ENCODE measurements around the gene EPM2AIP1.
"Not testable (repeated sequence)": the region's sequence is repeated elsewhere in the genome, so short reads cannot be mapped to it uniquely, and the experiment has no call there.

Gene EPM2AIP1

DNA sequence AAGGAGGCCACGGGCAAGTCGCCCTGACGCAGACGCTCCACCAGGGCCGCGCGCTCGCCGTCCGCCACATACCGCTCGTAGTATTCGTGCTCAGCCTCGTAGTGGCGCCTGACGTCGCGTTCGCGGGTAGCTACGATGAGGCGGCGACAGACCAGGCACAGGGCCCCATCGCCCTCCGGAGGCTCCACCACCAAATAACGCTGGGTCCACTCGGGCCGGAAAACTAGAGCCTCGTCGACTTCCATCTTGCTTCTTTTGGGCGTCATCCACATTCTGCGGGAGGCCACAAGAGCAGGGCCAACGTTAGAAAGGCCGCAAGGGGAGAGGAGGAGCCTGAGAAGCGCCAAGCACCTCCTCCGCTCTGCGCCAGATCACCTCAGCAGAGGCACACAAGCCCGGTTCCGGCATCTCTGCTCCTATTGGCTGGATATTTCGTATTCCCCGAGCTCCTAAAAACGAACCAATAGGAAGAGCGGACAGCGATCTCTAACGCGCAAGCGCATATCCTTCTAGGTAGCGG, at the start of gene EPM2AIP1:
TSS of gene EPM2AIP1 (minus strand) at position 326 of the 520 bp plus-strand sequence. CDS start at position 272, 54 bp downstream.
- DNase-seq = peak; percentile 100

DNA sequence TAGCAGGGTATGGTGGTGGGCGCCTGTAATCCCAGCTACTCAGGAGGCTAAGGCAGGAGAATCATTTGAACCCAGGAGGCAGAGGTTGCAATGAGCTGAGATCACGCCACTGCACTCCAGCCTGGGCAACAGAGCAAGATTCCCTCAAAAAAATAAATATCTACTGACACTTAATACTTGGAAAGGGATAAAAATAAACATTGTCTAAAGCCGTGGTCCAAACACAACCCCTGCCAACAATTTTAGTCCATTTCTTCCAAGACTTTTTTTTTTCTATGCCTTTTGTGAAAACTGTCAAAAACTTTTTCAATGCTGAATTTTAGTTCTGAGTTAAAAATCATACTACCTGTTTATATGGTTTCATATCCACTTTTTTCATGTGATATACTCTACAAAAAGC, 49.8 kb upstream of the EPM2AIP1 start:
- DNase-seq = not testable (repeated sequence)

DNA sequence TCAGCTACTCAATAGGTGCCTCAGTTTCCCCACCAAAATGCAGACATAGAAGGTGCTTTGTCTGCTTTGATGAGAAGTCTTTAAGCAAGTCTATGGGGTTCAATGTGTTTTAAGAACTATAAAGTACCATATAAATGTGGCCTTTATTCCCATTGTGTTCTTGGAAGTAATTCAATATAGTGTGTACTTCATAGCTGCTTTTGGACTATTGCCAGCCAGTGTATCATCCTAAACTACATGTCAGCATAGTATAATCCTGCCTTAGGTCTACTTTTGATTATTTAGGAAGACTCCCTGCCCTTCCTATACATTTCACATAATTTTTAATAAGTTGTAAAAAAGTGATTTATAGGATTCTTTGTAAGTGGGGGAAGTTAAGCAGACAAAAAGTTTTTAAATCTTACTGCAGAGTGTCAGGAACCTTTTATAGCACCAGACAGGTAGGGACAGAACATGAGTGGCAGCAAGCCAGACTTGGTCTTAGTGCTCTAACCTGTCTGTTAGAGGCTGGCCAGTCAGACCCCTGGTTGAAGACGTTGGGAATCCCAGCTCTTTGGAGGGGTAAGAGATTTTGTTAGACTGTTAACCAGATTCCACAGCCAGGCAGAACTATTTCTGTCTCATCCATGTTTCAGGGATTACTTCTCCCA, 48.7 kb upstream of the EPM2AIP1 start:
- no peak for DNase-seq

DNA sequence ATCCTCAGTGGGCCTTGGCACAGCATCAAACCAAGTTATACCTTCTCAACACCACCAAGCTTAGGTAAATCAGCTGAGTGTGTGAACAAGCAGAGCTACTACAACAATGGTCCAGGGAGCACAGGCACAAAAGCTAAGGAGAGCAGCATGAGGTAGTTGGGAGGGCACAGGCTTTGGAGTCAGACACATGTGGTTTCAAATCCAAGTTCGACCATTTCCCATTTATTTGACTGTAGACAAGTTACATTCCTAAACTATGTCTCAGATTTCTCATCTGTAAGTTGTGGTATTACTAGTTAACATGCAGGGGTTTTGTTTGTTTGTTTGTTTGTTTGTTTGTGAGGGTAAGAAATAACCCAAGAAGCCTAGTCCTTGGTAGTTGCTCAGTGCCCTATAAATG, 47.3 kb upstream of the EPM2AIP1 start:
- no peak for DNase-seq

DNA sequence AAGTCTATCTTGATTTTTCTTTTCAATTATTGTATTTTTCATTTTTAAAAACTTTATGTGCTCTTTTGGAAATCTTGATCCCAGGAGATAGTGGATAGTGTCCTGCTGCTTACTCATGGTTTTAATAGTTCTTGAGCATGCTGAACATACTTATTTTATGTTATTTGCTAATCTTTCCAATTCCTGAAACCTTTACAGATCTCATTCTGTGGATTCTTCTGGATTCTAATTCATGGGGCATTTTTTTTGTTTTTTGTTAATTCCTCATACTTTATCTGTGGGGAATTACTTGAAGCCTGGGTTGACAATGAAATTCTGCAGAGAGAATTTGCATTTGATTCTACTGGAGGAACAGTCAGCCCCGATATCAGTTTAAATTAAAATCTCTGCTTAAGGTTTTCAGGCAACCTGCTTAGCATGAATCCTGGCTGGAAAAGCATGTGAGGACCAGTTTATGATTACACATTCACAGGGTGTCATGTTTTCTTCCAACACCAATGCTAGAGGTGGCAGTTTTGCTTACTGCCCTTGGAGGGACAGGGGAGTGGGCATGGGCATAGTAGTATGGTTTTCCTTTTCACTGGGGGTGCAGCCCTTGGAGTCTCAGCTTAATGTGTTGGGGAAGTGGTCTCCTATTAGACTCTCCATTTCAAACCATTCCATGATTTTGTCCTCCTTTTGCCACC, 46.4 kb upstream of the EPM2AIP1 start:
- no peak for DNase-seq

DNA sequence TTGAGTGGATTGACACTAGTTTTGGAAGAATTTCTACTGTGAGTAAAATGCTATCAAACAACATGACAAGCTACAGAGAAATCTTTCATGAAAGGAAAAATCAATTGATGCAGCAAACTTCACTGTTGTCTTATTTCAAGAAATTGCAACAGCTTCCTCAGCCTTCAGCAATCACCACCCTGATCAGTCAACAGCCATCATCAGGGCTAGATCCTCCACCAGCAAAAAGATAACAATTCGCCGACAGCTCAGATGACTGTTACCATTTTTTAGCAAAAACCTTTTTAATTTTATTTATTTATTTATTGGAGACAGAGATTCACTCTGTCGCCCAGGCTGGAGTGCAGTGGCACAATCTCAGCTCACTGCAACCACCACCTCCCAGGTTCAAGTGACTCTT, 44.4 kb upstream of the EPM2AIP1 start:
- no peak for DNase-seq

DNA sequence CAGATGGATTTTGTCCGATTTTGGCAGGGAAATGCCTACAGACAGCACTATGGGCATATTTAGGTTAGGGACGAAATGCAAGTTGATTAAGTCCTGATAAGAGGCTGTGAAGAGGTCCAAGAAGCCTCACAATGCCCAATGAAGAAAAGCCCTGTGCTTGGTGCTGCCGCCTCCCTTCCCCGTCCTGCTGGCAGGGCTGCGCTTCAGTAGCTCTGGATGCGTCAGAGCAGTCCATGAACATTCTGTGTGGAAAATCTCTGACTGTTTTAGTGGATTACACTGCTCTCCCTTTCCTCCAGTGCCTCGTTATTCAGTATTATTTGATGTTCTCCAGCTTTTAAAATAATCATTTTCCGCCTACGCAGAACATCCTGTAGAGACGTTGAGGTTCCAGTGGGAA, 40.0 kb upstream of the EPM2AIP1 start:
- no peak for DNase-seq

DNA sequence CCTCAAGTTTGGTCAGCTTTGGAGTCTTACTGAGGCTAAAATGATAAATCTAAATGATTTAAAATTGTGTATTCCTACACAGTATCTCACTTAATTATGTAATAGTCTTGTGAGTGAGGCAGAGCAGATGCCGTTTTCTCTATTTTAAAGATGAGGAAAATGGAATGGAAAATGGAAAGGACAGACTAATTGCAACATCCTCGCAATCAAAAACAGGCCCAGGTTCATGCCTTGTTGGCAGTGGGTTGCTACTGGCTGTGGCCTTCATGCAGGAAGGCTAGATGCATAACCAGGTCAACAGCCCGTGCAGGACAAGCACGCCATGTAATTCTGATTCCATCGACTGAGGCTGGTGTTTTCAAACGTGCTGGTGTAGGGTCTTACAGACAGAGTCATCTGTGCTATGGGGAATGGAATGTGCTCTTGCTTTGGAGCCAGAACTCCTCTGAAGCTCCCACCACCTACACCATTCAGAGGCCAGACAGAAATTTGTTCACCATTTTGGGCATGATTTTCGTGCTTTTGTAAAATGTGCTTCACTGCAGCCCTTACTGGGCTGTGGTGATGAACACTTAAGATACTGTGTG, 38.3 kb upstream of the EPM2AIP1 start:
- no peak for DNase-seq

DNA sequence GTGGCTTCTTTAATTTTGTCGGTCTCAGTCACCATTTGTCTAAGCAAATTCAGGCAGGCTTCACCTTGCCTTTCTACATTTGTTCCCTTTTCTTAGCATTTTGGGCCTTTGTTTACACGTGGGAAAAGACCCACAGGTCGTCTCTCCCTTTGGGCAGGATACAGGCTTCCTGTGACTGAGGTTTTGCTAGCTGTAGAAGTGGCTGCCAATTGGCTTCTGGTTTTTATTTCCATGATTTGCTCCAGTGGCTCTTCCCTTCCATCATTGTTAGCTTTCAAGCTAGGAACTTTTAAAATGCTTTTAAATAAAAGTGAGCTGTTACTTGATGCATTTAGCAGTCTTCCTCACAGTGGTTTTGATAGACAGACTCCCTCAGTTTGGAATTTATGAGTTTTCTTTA, 37.7 kb upstream of the EPM2AIP1 start:
- no peak for DNase-seq

DNA sequence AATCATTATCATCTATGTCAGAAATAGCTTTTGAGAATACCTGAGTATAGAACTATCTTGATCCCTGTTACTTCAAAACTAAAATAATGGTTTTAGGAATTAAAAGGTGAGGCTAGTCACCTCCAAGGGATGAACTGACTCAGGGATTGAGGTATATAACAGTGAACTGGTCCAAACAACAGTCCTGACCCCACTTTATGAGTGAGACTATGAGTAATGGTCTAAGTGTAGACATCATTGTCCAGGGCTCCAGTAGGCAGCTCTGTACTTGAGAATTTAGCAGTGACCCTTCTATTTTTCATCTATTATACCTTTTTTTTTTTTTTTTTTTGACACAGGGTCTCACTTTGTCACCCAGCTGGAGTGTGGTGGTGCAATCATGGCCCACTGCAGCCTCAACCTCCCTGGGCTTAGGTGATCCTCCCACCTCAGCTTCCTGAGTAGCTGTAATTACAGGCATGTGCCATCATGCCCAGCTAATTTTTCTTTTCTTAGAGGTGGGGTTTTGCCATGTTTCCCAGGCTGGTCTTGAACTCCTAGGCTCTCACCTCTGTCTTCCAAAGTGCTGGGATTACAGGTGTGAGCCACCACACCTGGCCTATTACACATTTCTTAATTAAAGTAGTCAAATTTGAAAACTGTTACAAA, 36.7 kb upstream of the EPM2AIP1 start:
- no peak for DNase-seq

DNA sequence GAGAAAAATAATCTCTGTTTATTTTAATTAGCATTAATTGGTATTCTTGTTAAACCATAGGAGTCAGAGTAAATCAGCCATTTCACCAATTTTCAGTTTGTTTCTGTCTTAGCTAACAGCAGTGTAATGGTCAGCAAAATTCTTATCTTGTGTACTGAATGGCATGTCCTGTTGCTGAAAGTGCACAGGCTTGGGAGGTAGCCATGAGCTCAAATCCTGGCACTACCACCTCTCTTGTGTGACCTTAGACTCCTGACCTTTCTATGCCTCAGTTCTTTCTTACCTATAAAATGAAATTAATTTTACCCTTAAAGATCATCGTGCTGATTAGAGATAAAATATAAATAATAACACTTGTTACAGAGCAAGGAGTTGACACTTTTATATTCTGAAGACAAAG, 36.2 kb upstream of the EPM2AIP1 start:
- no peak for DNase-seq

DNA sequence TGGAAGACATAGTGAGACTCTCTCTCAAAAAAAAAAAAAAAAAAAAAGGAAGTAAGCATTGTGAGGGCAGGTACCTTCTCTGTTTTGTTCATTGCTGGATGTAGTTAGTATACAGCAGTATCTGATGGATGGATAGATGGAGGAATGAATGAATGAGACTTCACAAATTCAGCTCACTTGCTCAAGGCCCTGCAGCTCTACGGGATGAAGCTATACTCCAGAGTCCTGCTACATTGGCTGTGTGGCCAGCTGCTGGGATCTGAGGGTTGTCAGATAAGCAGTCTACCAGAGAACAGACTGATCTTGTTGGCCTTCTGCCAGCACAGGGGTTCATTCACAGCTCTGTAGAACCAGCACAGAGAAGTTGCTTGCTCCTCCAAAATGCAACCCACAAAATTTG, 35.4 kb upstream of the EPM2AIP1 start:
- no peak for DNase-seq

DNA sequence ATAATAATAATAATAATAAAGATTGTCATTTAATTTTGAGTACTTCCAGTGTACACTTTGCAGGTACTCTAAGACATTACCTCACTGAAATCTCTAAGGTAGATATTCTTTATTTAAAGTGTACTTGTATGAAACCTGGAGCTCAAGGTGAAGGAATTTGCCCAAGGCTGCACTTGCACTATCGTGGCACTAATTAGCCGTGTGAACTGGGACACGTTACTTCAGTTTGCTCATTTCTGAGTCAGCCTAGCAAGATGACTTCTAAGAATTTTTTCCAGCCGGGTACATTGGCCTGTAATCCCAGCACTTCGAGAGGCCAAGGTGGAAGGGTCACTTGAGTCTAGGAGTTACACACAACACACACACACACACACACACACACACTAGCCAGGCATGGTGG, 33.9 kb upstream of the EPM2AIP1 start:
- DNase-seq = no peak

DNA sequence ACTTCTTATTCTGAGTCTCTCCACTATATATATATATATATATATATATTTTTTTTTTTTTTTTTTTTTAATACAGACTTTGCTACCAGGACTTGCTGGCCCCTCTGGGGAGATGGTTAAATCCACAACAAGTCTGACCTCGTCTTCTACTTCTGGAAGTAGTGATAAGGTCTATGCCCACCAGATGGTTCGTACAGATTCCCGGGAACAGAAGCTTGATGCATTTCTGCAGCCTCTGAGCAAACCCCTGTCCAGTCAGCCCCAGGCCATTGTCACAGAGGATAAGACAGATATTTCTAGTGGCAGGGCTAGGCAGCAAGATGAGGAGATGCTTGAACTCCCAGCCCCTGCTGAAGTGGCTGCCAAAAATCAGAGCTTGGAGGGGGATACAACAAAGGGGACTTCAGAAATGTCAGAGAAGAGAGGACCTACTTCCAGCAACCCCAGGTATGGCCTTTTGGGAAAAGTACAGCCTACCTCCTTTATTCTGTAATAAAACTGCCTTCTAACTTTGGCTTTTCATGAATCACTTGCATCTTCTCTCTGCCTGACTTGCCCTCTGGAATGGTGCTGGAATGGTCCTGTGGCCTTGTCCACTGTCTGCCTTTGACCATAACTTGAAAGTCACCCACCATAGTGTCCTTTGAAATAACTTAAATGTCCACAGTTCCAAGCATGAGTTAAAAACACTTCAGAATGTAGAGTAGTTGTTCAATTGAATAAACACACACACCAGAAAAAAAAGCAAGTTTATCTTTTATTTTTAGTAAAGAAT, 32.8 kb upstream of the EPM2AIP1 start:
- DNase-seq = no peak

DNA sequence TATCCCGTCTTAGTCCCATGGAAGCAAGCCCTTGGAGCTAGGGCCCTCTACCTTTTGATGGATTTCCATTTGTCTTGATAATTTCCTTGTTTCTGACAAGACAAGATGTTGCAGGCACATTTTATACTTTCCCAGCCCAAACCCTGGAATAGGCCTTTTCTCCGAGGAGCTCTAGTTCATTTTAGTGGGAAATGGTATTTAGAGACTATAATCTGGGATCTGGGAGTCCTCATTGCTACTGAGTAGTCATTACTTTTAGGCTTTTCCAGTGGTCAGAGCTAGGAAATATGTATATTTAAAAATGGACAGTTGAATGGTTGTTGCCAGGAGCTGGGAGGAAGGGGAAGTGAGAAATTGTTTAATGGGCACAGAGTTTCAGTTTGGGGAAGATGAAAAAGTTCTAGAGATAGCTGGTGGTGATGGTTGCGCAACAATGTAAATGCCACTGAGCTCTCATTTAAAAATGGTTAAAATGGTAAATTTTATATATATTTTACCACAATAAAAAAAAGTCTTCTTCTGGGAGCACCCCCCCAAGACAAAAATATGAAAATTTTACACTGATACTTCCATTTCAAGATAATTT, 32.0 kb upstream of the EPM2AIP1 start:
- no peak for DNase-seq

DNA sequence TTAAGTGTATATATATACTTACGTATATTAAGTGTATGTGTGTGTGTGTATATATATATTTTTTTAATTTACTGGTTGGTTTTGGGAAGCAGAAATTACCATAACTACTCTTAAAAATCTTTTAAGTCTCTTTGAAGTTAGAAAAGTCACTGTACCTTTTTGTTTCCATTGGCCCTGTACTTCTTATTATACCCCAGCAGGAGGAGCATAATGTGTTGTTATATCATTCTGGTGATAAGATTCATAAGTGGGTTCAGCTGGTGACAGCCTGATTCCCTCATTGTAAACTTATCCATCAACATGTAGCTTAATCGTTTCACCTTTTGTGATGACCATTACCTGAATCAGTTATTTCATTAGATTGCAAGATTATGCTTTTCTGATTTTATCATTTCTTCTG, 31.2 kb upstream of the EPM2AIP1 start:
- DNase-seq = no peak

DNA sequence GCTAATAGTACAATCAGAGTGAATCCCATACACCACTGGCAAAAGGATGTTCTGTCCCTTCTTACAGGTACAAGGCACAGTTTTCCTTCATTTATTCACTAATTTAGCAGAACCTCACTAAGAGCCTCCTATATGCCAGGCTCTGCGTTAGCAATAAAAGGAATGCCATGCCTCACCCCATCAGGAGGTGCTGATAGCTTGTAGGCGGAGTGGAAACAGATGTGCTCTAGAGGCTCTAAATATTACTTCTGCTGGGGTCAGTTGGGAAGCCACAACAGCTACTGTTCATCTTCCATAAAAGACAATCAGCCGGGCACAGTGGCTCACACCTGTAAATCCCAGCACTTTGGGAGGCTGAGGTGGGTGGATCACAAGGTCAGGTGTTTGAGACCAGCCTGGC, 24.8 kb upstream of the EPM2AIP1 start:
- no peak for DNase-seq

DNA sequence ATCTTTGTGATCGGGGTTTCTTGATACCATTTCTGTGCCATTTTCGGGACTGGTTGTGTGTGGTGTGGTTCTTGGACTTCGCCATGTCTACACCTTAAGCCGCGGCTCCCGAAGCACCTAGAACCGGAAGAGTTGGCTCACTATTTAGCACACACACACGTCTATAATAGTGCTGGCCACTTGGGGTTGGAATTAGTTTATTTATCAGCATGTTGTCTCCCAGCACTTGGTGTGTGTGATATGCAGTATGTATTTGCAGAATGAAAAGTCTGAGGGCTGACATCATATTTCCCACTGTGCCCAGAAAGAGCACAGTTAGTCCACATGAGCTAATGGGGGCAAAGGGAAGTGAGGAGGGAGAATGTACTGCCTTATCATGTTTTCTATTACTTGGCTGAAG, 24.0 kb upstream of the EPM2AIP1 start:
- DNase-seq = no peak

DNA sequence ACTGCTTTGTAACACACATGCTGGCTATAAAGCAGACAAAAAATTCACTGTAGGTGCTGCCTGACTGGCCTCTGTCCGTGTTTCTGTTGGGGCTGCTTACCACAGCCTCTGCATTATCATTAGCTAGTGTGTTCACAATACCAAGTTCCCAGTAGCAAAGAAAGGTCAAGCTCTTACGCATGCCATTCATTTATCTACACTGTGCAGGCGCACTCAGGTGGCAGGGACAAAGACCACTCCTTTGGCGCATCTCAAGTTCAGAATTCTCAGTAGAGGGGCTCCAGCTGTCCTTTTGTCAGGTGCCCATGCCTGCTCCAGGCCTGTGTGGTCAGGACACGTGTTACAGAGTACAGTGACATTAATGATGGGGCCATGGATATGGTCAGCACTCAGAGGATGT, 22.7 kb upstream of the EPM2AIP1 start:
- no peak for DNase-seq

DNA sequence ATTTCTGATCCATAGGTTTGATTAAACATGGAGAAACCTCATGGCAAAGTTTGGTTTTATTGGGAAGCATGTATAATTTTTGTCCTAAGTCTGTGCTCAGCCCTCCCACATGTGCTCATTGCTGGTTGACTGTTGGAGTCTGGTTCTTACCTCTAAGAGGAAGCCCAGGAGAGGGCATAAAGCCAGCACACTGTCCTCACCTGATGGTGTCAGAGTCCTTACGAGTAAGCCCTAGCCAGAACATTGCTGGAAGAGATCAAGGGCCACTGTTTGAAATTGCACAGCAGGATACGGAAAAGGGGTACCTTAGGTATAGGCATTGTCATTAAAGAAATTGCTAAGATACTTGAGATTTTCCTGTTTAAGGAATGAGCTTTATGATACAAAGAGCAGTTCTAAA, 21.7 kb upstream of the EPM2AIP1 start:
- DNase-seq = no peak

DNA sequence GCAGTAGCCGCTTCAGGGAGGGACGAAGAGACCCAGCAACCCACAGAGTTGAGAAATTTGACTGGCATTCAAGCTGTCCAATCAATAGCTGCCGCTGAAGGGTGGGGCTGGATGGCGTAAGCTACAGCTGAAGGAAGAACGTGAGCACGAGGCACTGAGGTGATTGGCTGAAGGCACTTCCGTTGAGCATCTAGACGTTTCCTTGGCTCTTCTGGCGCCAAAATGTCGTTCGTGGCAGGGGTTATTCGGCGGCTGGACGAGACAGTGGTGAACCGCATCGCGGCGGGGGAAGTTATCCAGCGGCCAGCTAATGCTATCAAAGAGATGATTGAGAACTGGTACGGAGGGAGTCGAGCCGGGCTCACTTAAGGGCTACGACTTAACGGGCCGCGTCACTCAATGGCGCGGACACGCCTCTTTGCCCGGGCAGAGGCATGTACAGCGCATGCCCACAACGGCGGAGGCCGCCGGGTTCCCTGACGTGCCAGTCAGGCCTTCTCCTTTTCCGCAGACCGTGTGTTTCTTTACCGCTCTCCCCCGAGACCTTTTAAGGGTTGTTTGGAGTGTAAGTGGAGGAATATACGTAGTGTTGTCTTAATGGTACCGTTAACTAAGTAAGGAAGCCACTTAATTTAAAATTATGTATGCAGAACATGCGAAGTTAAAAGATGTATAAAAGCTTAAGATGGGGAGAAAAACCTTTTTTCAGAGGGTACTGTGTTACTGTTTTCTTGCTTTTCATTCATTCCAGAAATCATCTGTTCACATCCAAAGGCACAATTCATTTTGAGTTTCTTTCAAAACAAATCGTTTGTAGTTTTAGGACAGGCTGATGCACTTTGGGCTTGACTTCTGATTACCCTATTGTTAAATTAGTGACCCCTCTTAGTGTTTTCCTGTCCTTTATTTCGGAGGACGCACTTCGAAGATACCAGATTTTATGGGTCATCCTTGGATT, 674 bp upstream of the EPM2AIP1 start, which contains the start of gene MLH1:
TSS of gene MLH1 (plus strand) at position 193 of the 958 bp plus-strand sequence. CDS start at position 223, 30 bp downstream.
- peak; percentile 95 for DNase-seq
